ENCODE measurements around the gene CD300LG.

- no peak for TF ChIP-seq CTCF (IDR thresholded peaks at IDR 0.05; ENCODE audit: low read depth, low read length, poor library complexity, severe bottlenecking)
- TF ChIP-seq EZH2phosphoT487 (IDR thresholded peaks at IDR 0.05; ENCODE audit: borderline replicate concordance, low read length): no peak
These were observed 61.2 kb downstream of the CD300LG start for GRCh38 chr17:43907998-43908721.

Measured in DOHH2 (cell line).